K562 (cell line): ENCODE results near the gene STIM1. TPM values are rescaled to one million over a fixed set of nuclear protein-coding genes. Genes with fewer than 3 reads are reported as not detected.

Experiments used
- DIDO1 ChIP-seq: fragments of 450-650 bp; IDR thresholded peaks from 2 replicates; pipeline ENCODE4 v1.6.1; 2016; ENCODE audit warnings: low read depth, missing biosample characterization, missing genetic modification characterization
- ETV6 ChIP-seq, 3 experiments: fragments of 150-350 bp in 1 of 3; sonication (generic) in 1 of 3; formaldehyde crosslinking in 1 of 3; IDR thresholded peaks; 2 replicates each; pipeline versions ENCODE4 v1.6.1 to v1.8.0; 2014 to 2022; ENCODE audit warnings: borderline replicate concordance in 2 of 3, low read depth in 2 of 3, antibody characterized with exemption in 1 of 3, low read length in 1 of 3, mild to moderate bottlenecking in 1 of 3, missing genetic modification reagents in 1 of 3
- FOS ChIP-seq: IDR thresholded peaks from 3 replicates; pipeline ENCODE4 v1.6.1; 2011; ENCODE audit not compliant: insufficient read length; ENCODE audit errors: extremely low read depth
- HLTF ChIP-seq: fragments of 450-650 bp; IDR thresholded peaks from 2 replicates; pipeline ENCODE4 v1.6.1; 2016
- HNRNPLL ChIP-seq: fragments of 200-400 bp; formaldehyde crosslinking; IDR thresholded peaks from 2 replicates; pipeline ENCODE4 v1.6.1; 2017; ENCODE audit warnings: low read length, low read depth, mild to moderate bottlenecking; ENCODE audit not compliant: poor library complexity, severe bottlenecking
- MEF2A ChIP-seq: IDR thresholded peaks from 2 replicates; pipeline ENCODE4 v1.6.1; 2011; ENCODE audit warnings: low read depth, mild to moderate bottlenecking, low read length, moderate library complexity; ENCODE audit not compliant: control insufficient read depth
- NCOA1 ChIP-seq: fragments of 450-650 bp; IDR thresholded peaks from 2 replicates; pipeline ENCODE4 v1.6.1; 2016; ENCODE audit warnings: low read depth
- NFATC3 ChIP-seq: fragments of 450-650 bp; IDR thresholded peaks from 2 replicates; pipeline ENCODE4 v1.6.1; 2017; ENCODE audit warnings: mild to moderate bottlenecking
- POLR3G ChIP-seq: IDR thresholded peaks from 2 replicates; pipeline ENCODE4 v1.6.1; 2011; ENCODE audit not compliant: insufficient read length, insufficient replicate concordance; ENCODE audit errors: extremely low read depth
- RBM39 ChIP-seq: fragments of 200-400 bp; formaldehyde crosslinking; optimal IDR thresholded peaks from 2 replicates; pipeline ENCODE3; 2018; ENCODE audit warnings: low read depth, low read length
- YBX1 ChIP-seq: fragments of 450-650 bp; IDR thresholded peaks from 2 replicates; pipeline ENCODE4 v1.7.1; 2016; ENCODE audit warnings: mild to moderate bottlenecking
- ZNF76 ChIP-seq: fragments of 250-450 bp; sonication (Bioruptor Pico); IDR thresholded peaks from 2 replicates; pipeline ENCODE4 v1.4.0; 2020; ENCODE audit warnings: mild to moderate bottlenecking, moderate library complexity, borderline replicate concordance
- polyA plus RNA-seq, 8 experiments: library from polyadenylated mRNA; depleted of rRNA in 4 of 8; stranded (reverse) in 5 of 8; unstranded in 3 of 8; fragments of >200 nt; fragmentation: Nextera tagmentation in 2 of 8; fragmentation: Illumina TruSeq in 1 of 8; extraction: Ambion mirVana in 2 of 8; extraction: Trizol in 1 of 8; gene quantifications; 2 replicates each; pipeline versions ENCODE4 v1.2.1 to v1.2.3, GENCODE V29; 2011 to 2014; ENCODE audit warnings: inconsistent platforms in 1 of 8, missing spikeins in 1 of 8
- total RNA-seq, 7 experiments: library from RNA; depleted of rRNA in 6 of 7; stranded (reverse); fragments of >200 nt in 6 of 7; fragmentation: Illumina TruSeq in 2 of 7; extraction: Trizol in 2 of 7; gene quantifications; 2 replicates each; pipeline versions ENCODE4 v1.2.1 to v1.2.3, GENCODE V29; 2011 to 2021; ENCODE audit warnings: low replicate concordance in 1 of 7
- TF ChIP-seq, protein P1 (sequence below): fragments of 250-450 bp; sonication (Bioruptor Pico); IDR thresholded peaks from 2 replicates; pipeline ENCODE4 v1.5.0; 2020; ENCODE audit warnings: mild to moderate bottlenecking
- TF ChIP-seq, protein P2 (sequence below), 2 experiments: fragments of 450-650 bp in 1 of 2; sonication (generic) in 1 of 2; formaldehyde crosslinking in 1 of 2; IDR thresholded peaks; 2 replicates each; pipeline versions ENCODE4 v1.7.1 to v1.9.0; 2016 to 2022; ENCODE audit warnings: inconsistent platforms in 1 of 2, mild to moderate bottlenecking in 1 of 2, missing genetic modification reagents in 1 of 2
- TF ChIP-seq, protein P3 (sequence below), 2 experiments: fragments of 450-650 bp in 1 of 2; sonication (generic) in 1 of 2; formaldehyde crosslinking in 1 of 2; IDR thresholded peaks in 1 of 2; conservative IDR thresholded peaks in 1 of 2; 2 replicates each; pipeline versions ENCODE4 v1.6.1 to v1.8.1; 2016 to 2023; ENCODE audit warnings: mild to moderate bottlenecking in 2 of 2, moderate library complexity in 2 of 2, inconsistent platforms in 1 of 2, missing genetic modification reagents in 1 of 2

STIM1 gene
- total and polyA plus RNA-seq, 9 of the 15 experiments (the other 6 are each of a cell fraction or from before 2014, with no cell fraction given): 7.7 to 50.5 (median 22.5) TPM

DNA sequence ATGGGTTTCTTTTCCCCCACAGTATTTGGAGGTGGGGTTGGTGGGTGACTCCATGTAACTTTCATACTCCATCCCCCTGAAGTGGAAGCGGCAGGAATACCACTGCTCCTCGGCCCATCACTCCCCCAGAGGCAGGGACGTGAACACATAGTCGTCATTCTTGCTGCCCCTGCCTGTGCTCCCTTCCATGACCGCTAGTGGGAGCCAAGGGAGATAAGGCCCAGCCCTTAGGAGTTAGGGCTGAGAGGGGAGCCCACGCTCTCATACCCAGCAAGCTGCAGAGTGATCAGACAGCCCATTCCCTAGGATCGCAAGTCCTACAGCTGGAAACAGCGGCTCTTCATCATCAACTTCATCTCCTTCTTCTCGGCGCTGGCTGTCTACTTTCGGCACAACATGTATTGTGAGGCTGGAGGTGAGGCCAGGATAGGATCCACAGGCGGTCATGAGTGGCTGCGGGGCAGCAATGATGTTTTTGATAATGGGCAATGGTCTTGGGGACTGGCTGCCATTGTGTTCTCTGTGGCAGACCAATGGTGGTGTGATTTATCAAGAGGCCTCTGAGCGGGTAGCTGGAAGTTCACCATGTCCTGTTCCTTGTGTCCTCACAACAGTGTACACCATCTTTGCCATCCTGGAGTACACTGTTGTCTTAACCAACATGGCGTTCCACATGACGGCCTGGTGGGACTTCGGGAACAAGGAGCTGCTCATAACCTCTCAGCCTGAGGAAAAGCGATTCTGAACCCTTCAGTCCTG is 30.6 kb upstream of the STIM1 start (continued):
- TF ChIP-seq, protein P1, sequence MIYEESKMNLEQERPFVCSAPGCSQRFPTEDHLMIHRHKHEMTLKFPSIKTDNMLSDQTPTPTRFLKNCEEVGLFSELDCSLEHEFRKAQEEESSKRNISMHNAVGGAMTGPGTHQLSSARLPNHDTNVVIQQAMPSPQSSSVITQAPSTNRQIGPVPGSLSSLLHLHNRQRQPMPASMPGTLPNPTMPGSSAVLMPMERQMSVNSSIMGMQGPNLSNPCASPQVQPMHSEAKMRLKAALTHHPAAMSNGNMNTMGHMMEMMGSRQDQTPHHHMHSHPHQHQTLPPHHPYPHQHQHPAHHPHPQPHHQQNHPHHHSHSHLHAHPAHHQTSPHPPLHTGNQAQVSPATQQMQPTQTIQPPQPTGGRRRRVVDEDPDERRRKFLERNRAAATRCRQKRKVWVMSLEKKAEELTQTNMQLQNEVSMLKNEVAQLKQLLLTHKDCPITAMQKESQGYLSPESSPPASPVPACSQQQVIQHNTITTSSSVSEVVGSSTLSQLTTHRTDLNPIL (CRISPR knock-in tag): no peak
- TF ChIP-seq, protein P2, sequence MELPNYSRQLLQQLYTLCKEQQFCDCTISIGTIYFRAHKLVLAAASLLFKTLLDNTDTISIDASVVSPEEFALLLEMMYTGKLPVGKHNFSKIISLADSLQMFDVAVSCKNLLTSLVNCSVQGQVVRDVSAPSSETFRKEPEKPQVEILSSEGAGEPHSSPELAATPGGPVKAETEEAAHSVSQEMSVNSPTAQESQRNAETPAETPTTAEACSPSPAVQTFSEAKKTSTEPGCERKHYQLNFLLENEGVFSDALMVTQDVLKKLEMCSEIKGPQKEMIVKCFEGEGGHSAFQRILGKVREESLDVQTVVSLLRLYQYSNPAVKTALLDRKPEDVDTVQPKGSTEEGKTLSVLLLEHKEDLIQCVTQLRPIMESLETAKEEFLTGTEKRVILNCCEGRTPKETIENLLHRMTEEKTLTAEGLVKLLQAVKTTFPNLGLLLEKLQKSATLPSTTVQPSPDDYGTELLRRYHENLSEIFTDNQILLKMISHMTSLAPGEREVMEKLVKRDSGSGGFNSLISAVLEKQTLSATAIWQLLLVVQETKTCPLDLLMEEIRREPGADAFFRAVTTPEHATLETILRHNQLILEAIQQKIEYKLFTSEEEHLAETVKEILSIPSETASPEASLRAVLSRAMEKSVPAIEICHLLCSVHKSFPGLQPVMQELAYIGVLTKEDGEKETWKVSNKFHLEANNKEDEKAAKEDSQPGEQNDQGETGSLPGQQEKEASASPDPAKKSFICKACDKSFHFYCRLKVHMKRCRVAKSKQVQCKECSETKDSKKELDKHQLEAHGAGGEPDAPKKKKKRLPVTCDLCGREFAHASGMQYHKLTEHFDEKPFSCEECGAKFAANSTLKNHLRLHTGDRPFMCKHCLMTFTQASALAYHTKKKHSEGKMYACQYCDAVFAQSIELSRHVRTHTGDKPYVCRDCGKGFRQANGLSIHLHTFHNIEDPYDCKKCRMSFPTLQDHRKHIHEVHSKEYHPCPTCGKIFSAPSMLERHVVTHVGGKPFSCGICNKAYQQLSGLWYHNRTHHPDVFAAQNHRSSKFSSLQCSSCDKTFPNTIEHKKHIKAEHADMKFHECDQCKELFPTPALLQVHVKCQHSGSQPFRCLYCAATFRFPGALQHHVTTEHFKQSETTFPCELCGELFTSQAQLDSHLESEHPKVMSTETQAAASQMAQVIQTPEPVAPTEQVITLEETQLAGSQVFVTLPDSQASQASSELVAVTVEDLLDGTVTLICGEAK (IDR thresholded peaks at IDR 0.05): no peak
- TF ChIP-seq, protein P2 (CRISPR knock-in tag; IDR thresholded peaks at IDR 0.05): no peak
- TF ChIP-seq NCOA1 (no peak), ZNF76 (no peak), MEF2A (no peak), POLR3G (no peak), DIDO1 (tag) (no peak), YBX1 (no peak), ETV6 (IDR thresholded peaks at IDR 0.05; ENCODE audit: borderline replicate concordance in 1 of 2, low read depth in 2 of 2, low read length in 1 of 2) (peak in 1 of 2 experiments; percentile 46; a peak in 1 of 4 replicates), ETV6 (CRISPR knock-in tag; IDR thresholded peaks at IDR 0.05; ENCODE audit: borderline replicate concordance) (no peak), NFATC3 (no peak), HLTF (no peak), HNRNPLL (no peak), FOS (no peak), RBM39 (no peak)
- TF ChIP-seq, protein P3, sequence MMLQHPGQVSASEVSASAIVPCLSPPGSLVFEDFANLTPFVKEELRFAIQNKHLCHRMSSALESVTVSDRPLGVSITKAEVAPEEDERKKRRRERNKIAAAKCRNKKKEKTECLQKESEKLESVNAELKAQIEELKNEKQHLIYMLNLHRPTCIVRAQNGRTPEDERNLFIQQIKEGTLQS (IDR thresholded peaks at IDR 0.05): no peak
- TF ChIP-seq, protein P3 (CRISPR knock-in tag; conservative IDR thresholded peaks at IDR 0.05): no peak
